HEK293 (cell line): ENCODE data around the gene ZNF184.
A peak's percentile ranks its signal among the peaks of the same experiment; 100 is the strongest.

ENCODE experiments used
- CTCF ChIA-PET: fragments of 350-600 bp; formaldehyde crosslinking; extraction: SDS; loops from one replicate; lab custom pipeline; 2021; ENCODE audit warnings: antibody characterized with exemption; lab: Yijun Ruan, JAX
- POLR2A ChIA-PET: fragments of 300-600 bp; formaldehyde crosslinking; extraction: SDS; loops from one replicate; lab custom pipeline; 2020; ENCODE audit warnings: antibody characterized with exemption, inconsistent platforms; lab: Yijun Ruan, JAX
- H3K27ac ChIP-seq: fragments of 200-500 bp; sonication (Bioruptor generic); 2 replicates; pipeline ENCODE4 v1.5.1; 2014; ENCODE audit warnings: low read depth, low read length, control low read depth, inconsistent platforms; ENCODE audit errors: extremely low read depth
- H3K36me3 ChIP-seq, 2 experiments: fragments of 200-500 bp in 1 of 2; sonication (Bioruptor generic) in 1 of 2; 1 replicate in 1 of 2; 2 replicates in 1 of 2; pipeline ENCODE4 v1.5.1; 2014 to 2017; ENCODE audit warnings: inconsistent platforms in 2 of 2, low read length in 2 of 2; ENCODE audit not compliant: control insufficient read depth in 2 of 2, insufficient read depth in 1 of 2
- H3K4me1 ChIP-seq: fragments of 200-500 bp; sonication (Bioruptor generic); 2 replicates; pipeline ENCODE4 v1.5.1; 2014; ENCODE audit warnings: mild to moderate bottlenecking, low read length, inconsistent platforms; ENCODE audit not compliant: control insufficient read depth, insufficient read depth
- H3K4me3 ChIP-seq: 2 replicates; pipeline ENCODE4 v1.5.1; 2011; ENCODE audit warnings: low read depth, mild to moderate bottlenecking, control low read depth, low read length, moderate library complexity
- H3K9me3 ChIP-seq: fragments of 200-500 bp; sonication (Bioruptor generic); 2 replicates; pipeline ENCODE4 v1.5.1; 2014; ENCODE audit warnings: low read depth, low read length, inconsistent platforms; ENCODE audit not compliant: control insufficient read depth, insufficient read depth
- GLIS1 ChIP-seq: fragments of 450-650 bp; formaldehyde crosslinking; IDR thresholded peaks from 2 replicates; pipeline ENCODE4 v1.5.1; 2016; ENCODE audit warnings: missing biosample characterization, missing genetic modification characterization
- KLF9 ChIP-seq: fragments of 450-650 bp; formaldehyde crosslinking; IDR thresholded peaks from 2 replicates; pipeline ENCODE4 v1.5.1; 2016; ENCODE audit warnings: missing biosample characterization, missing genetic modification characterization, low read depth
- PRDM1 ChIP-seq: fragments of 450-650 bp; formaldehyde crosslinking; IDR thresholded peaks from 2 replicates; pipeline ENCODE4; 2016; ENCODE audit warnings: missing biosample characterization, missing genetic modification characterization
- SP7 ChIP-seq: fragments of 450-650 bp; formaldehyde crosslinking; IDR thresholded peaks from 2 replicates; pipeline ENCODE4 v1.5.1; 2016; ENCODE audit warnings: missing biosample characterization, missing genetic modification characterization
- ZBTB20 ChIP-seq: fragments of 450-650 bp; formaldehyde crosslinking; IDR thresholded peaks from 2 replicates; pipeline ENCODE4 v1.5.1; 2016; ENCODE audit warnings: missing biosample characterization, missing genetic modification characterization
- ZBTB48 ChIP-seq: fragments of 450-650 bp; formaldehyde crosslinking; IDR thresholded peaks from 2 replicates; pipeline ENCODE4 v1.5.1; 2016; ENCODE audit warnings: missing biosample characterization, missing genetic modification characterization
- ZNF335 ChIP-seq: fragments of 450-650 bp; formaldehyde crosslinking; conservative IDR thresholded peaks from 2 replicates; pipeline ENCODE4 v1.5.1; 2016; ENCODE audit warnings: missing biosample characterization, missing genetic modification characterization
- ZNF366 ChIP-seq: fragments of 450-650 bp; formaldehyde crosslinking; conservative IDR thresholded peaks from 2 replicates; pipeline ENCODE4 v1.5.1; 2016; ENCODE audit warnings: missing biosample characterization, missing genetic modification characterization
- ZNF776 ChIP-seq: fragments of 450-650 bp; formaldehyde crosslinking; IDR thresholded peaks from 2 replicates; pipeline ENCODE4 v1.5.0; 2017; ENCODE audit warnings: missing biosample characterization, missing genetic modification characterization, borderline replicate concordance
- TF ChIP-seq, protein P1 (sequence below): fragments of 450-650 bp; formaldehyde crosslinking; IDR thresholded peaks from 2 replicates; pipeline ENCODE4 v1.5.1; 2017; ENCODE audit warnings: missing biosample characterization, missing genetic modification characterization
- TF ChIP-seq, protein P2 (sequence below): fragments of 450-650 bp; formaldehyde crosslinking; IDR thresholded peaks from 2 replicates; pipeline ENCODE4 v1.5.1; 2016; ENCODE audit warnings: missing biosample characterization, missing genetic modification characterization
- TF ChIP-seq, protein P3 (sequence below): fragments of 450-650 bp; formaldehyde crosslinking; IDR thresholded peaks from 2 replicates; pipeline ENCODE4 v1.5.1; 2016; ENCODE audit warnings: missing biosample characterization, missing genetic modification characterization, borderline replicate concordance
- TF ChIP-seq, protein P4 (sequence below): fragments of 450-650 bp; formaldehyde crosslinking; IDR thresholded peaks from 2 replicates; pipeline ENCODE4 v1.5.1; 2016; ENCODE audit warnings: missing biosample characterization, missing genetic modification characterization, borderline replicate concordance
- TF ChIP-seq, protein P5 (sequence below): fragments of 450-650 bp; IDR thresholded peaks from 2 replicates; pipeline ENCODE4 v1.5.1; 2018; ENCODE audit warnings: missing biosample characterization, missing genetic modification characterization

The ZNF184 gene

DNA sequence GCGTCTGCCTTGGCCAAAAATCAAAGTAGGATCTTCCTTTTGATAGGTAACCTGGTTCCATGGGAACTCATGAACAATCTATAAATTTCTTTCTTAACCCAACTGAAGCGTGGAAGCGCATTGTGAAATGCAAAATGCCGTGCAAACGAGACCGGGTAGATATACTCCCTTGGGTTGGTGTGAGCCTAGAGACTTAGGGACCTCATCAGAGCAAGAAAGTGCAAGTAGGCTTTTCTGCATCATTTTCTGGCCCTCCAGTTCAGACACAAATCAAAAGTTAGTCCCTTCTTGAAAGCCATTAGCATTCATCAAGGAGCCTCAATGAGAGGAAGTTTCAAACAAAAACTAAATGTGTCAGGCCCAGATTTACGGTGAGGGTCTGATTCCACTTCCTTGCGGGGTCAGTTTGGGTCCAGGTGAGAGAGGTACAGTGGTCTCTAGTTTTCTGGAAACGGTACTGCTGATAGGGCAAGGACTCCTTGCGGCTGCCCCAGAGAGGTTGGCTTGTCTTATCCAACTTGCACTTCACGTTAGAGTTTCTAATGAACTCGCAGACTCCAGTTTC is 5.3 kb upstream of the ZNF184 start:
- Histone ChIP-seq H3K36me3 (no peaks in the 10 kb centered on the region), H3K27ac (no peak overlapping the region), H3K4me3 (peak overlapping the region; percentile 66), H3K4me1 (no peaks in the 10 kb centered on the region), H3K9me3 (no peaks in the 10 kb centered on the region)
- ChIA-PET POLR2A (interaction anchor here (0.6 to 1.3 kb wide), 2 partner anchors 181 to 182 kb away, joined by 3 to 4 read pairs; no protein-coding TSS in a partner anchor), CTCF (interaction anchor here (0.6 to 1.5 kb wide), 6 partner anchors 15 to 1045 kb away, joined by 3 to 5 read pairs (median 3); a partner anchor contains a TSS)
- TF ChIP-seq, protein P1, sequence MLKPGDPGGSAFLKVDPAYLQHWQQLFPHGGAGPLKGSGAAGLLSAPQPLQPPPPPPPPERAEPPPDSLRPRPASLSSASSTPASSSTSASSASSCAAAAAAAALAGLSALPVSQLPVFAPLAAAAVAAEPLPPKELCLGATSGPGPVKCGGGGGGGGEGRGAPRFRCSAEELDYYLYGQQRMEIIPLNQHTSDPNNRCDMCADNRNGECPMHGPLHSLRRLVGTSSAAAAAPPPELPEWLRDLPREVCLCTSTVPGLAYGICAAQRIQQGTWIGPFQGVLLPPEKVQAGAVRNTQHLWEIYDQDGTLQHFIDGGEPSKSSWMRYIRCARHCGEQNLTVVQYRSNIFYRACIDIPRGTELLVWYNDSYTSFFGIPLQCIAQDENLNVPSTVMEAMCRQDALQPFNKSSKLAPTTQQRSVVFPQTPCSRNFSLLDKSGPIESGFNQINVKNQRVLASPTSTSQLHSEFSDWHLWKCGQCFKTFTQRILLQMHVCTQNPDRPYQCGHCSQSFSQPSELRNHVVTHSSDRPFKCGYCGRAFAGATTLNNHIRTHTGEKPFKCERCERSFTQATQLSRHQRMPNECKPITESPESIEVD (tag by site-specific recombination): 0 out of 2 replicates have a peak, but pooled peaks have one; percentile 8
- peak; percentile 21 for TF ChIP-seq ZNF335 (tag by site-specific recombination)
- TF ChIP-seq ZBTB48 (tag by site-specific recombination): peak; percentile 87
- TF ChIP-seq, protein P2, sequence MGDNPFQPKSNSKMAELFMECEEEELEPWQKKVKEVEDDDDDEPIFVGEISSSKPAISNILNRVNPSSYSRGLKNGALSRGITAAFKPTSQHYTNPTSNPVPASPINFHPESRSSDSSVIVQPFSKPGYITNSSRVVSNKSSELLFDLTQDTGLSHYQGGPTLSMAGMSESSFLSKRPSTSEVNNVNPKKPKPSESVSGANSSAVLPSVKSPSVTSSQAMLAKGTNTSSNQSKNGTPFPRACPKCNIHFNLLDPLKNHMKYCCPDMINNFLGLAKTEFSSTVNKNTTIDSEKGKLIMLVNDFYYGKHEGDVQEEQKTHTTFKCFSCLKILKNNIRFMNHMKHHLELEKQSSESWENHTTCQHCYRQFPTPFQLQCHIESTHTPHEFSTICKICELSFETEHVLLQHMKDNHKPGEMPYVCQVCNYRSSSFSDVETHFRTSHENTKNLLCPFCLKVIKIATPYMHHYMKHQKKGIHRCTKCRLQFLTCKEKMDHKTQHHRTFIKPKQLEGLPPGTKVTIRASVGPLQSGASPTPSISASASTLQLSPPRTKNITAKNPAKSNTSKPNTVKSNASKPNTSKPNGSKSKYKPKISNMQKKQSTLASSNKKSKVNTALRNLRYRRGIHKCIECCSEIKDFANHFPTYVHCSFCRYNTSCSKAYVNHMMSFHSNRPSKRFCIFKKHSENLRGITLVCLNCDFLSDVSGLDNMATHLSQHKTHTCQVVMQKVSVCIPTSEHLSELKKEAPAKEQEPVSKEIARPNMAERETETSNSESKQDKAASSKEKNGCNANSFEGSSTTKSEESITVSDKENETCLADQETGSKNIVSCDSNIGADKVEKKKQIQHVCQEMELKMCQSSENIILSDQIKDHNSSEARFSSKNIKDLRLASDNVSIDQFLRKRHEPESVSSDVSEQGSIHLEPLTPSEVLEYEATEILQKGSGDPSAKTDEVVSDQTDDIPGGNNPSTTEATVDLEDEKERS (tag by site-specific recombination): 0 out of 2 replicates have a peak, but pooled peaks have one; percentile 19
- TF ChIP-seq, protein P3, sequence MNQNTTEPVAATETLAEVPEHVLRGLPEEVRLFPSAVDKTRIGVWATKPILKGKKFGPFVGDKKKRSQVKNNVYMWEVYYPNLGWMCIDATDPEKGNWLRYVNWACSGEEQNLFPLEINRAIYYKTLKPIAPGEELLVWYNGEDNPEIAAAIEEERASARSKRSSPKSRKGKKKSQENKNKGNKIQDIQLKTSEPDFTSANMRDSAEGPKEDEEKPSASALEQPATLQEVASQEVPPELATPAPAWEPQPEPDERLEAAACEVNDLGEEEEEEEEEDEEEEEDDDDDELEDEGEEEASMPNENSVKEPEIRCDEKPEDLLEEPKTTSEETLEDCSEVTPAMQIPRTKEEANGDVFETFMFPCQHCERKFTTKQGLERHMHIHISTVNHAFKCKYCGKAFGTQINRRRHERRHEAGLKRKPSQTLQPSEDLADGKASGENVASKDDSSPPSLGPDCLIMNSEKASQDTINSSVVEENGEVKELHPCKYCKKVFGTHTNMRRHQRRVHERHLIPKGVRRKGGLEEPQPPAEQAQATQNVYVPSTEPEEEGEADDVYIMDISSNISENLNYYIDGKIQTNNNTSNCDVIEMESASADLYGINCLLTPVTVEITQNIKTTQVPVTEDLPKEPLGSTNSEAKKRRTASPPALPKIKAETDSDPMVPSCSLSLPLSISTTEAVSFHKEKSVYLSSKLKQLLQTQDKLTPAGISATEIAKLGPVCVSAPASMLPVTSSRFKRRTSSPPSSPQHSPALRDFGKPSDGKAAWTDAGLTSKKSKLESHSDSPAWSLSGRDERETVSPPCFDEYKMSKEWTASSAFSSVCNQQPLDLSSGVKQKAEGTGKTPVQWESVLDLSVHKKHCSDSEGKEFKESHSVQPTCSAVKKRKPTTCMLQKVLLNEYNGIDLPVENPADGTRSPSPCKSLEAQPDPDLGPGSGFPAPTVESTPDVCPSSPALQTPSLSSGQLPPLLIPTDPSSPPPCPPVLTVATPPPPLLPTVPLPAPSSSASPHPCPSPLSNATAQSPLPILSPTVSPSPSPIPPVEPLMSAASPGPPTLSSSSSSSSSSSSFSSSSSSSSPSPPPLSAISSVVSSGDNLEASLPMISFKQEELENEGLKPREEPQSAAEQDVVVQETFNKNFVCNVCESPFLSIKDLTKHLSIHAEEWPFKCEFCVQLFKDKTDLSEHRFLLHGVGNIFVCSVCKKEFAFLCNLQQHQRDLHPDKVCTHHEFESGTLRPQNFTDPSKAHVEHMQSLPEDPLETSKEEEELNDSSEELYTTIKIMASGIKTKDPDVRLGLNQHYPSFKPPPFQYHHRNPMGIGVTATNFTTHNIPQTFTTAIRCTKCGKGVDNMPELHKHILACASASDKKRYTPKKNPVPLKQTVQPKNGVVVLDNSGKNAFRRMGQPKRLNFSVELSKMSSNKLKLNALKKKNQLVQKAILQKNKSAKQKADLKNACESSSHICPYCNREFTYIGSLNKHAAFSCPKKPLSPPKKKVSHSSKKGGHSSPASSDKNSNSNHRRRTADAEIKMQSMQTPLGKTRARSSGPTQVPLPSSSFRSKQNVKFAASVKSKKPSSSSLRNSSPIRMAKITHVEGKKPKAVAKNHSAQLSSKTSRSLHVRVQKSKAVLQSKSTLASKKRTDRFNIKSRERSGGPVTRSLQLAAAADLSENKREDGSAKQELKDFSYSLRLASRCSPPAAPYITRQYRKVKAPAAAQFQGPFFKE: no peak
- no peak for TF ChIP-seq GLIS1 (tag by site-specific recombination)

DNA sequence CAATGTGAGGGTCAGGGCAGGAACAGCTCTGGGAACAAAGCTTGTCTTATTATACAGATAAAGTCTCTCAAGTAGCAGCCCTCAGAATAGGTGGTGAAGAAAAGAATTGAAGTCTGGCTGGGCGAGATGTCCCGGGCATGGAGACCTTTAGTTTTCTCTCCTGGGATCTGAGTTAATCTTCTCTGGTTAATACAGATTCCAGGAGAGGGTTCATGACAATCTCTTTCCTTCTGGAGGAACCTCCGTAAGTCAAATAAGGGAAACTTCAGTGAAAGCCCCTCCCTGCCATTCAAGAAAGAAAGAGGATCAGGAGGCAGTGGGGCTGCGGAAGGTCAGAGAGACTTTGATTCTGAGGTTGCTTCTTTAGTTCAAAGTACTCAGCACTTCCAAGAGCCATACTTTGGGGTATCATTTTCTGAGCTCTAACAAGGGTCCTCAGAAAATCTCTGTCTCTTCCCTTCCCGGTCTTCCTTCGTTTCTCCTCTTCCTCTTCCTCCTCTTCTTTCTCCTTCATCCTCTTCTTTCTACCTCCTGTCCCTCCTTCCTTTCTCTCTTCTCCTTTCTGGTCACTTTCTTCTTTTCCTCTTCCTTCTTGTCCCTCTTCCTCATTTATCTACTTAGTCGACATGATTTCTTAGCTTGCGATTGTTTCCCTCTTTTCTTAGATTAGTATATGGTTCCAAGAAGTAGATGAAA is 4.6 kb upstream of the ZNF184 start:
- H3K4me3 ChIP-seq: peak overlapping the region; percentile 1; the same call in 1 of the 2 replicates
- H3K27ac ChIP-seq: no peak overlapping the region
- CTCF ChIA-PET: interaction anchor here (0.6 kb wide), 1 partner anchor 906 kb away, joined by 3 read pairs; no protein-coding TSS in a partner anchor
- TF ChIP-seq, protein P4, sequence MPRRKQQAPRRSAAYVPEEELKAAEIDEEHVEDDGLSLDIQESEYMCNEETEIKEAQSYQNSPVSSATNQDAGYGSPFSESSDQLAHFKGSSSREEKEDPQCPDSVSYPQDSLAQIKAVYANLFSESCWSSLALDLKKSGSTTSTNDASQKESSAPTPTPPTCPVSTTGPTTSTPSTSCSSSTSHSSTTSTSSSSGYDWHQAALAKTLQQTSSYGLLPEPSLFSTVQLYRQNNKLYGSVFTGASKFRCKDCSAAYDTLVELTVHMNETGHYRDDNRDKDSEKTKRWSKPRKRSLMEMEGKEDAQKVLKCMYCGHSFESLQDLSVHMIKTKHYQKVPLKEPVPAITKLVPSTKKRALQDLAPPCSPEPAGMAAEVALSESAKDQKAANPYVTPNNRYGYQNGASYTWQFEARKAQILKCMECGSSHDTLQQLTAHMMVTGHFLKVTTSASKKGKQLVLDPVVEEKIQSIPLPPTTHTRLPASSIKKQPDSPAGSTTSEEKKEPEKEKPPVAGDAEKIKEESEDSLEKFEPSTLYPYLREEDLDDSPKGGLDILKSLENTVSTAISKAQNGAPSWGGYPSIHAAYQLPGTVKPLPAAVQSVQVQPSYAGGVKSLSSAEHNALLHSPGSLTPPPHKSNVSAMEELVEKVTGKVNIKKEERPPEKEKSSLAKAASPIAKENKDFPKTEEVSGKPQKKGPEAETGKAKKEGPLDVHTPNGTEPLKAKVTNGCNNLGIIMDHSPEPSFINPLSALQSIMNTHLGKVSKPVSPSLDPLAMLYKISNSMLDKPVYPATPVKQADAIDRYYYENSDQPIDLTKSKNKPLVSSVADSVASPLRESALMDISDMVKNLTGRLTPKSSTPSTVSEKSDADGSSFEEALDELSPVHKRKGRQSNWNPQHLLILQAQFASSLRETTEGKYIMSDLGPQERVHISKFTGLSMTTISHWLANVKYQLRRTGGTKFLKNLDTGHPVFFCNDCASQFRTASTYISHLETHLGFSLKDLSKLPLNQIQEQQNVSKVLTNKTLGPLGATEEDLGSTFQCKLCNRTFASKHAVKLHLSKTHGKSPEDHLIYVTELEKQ: no peak
- TF ChIP-seq PRDM1 (tag by site-specific recombination) (peak; percentile 94), ZBTB20 (tag by site-specific recombination) (peak; percentile 96), ZNF776 (no peak), KLF9 (tag by site-specific recombination) (no peak), SP7 (tag by site-specific recombination) (no peak), ZNF366 (tag by site-specific recombination) (peak; percentile 72)
- TF ChIP-seq, protein P5, sequence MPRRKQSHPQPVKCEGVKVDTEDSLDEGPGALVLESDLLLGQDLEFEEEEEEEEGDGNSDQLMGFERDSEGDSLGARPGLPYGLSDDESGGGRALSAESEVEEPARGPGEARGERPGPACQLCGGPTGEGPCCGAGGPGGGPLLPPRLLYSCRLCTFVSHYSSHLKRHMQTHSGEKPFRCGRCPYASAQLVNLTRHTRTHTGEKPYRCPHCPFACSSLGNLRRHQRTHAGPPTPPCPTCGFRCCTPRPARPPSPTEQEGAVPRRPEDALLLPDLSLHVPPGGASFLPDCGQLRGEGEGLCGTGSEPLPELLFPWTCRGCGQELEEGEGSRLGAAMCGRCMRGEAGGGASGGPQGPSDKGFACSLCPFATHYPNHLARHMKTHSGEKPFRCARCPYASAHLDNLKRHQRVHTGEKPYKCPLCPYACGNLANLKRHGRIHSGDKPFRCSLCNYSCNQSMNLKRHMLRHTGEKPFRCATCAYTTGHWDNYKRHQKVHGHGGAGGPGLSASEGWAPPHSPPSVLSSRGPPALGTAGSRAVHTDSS: peak; percentile 79
- no peaks in the 10 kb centered on the region for H3K36me3 ChIP-seq
- POLR2A ChIA-PET: no interaction called here
- no peaks in the 10 kb centered on the region for H3K9me3 ChIP-seq
- no peaks in the 10 kb centered on the region for H3K4me1 ChIP-seq
